ENCODE measurements around the gene PRRT1B.
"Not testable (repeated sequence)": the region's sequence is repeated elsewhere in the genome, so short reads cannot be mapped to it uniquely, and the experiment has no call there.

Gene PRRT1B

DNA sequence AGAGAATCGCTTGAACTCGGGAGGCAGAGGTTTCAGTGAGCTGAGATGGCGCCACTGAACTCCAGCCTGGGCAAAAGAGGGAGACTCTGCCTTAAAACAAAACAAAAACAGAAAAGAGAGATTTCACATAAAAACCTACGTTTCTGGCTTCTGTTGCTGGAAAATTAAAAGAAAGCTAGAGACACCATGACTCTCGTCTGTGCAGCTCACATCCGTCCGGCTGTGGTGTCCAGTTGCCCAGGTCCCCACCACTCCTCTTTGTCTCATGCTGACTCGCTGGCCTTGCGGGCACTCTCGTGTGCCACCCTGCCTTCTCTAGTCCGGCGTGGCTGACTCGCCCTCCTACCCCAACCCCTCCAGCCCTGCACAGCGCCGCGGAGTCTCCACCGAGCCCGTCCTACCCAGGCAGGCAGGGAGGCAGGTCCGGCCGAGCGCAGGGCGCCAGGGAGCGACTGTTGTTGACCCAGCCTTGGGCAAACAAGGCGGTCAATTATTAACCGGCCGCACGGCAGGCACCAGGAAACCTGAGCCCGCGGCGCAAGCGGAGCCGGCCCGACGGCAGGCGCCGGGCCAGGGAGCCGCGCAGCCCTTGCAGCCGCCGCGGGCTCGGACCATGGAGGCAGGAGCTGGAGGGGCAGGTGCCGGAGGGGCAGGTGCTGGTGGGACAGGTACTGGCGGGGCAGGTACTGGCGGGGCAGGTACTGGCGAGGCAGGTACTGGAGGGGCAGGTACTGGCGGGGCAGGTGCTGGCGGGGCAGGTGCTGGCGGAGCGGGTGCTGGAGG lies at the start of gene PRRT1B:
TSS of gene PRRT1B (plus strand) at position 521 of the 783 bp plus-strand sequence. CDS start at position 614, 93 bp downstream.
- DNase-seq = no peak

- no peak for DNase-seq
These were observed 49.5 kb upstream of the PRRT1B start for GRCh38 chr9:131495785-131496184.

DNA sequence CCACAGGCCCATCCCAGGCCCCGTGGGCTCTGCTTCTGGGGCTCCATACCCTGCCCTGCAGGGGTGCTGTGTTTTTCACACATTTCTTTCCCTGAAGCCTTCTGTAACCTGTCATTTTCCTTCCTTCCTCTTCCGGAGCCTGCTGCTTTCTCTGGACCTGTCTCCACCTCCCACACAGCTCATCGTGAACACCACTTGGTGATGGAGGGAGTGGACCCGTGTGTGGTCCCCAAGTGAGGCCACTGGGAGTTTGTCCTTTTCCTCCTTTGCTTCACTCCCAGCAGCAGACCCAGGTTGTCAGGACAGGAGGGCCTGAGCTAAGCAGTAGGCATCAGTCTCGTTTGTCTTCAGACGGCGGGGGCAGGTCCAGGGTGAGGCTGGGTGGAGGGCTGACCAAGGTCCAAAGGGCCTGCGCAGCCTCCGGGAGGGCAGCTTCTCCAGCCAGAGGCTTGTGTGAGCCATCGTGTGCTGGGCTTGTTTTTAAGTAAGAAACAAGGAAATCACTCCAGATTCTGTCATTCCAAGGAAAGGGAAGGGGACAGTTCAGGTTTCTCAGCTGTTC lies 48.4 kb upstream of the PRRT1B start:
- DNase-seq = no peak

GRCh38 chr9:131499254-131499767 lies 46.0 kb upstream of the PRRT1B start:
- no peak for DNase-seq

- DNase-seq = peak; percentile 80
These were observed 44.9 kb upstream of the PRRT1B start for GRCh38 chr9:131500377-131500776.

DNA sequence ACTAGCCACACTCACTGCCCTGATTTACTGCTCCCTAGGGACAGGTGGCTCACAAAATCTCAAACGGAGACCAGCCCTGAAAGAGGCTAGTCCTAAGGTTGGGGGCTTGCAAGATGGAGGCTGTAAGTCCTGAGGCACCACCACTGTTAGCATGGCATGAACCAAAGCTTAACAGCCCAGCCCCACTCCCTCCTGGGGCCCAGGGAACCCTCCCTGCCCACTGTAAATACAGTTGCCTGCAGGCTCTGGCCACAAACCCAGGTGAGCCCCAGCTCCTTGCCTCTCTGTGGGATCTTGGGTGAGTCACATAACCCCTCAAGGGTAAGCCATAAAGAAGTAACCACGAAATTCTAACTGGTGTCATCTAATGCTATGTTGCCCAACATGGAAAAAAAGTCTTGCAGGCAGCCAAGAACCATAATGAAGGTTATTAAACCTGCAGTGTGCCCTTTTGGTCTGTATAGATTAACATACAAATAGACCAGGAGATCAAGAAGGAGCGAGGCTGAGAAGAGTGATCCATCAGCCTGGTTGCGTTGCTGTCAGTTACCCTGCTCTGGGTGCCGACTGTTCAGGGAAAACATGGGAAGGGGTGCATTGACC lies 44.3 kb upstream of the PRRT1B start:
- DNase-seq = peak; percentile 69

- DNase-seq = peak; percentile 90
These were observed 42.3 kb upstream of the PRRT1B start, which contains the start of gene POMT1 for GRCh38 chr9:131502781-131503625. Gene POMT1, plus strand, starts transcription at chr9:131502918. Its CDS starts 1,301 bp downstream, at chr9:131504219.

GRCh38 chr9:131503626-131504465 lies 41.5 kb upstream of the PRRT1B start:
- DNase-seq = peak; percentile 81

GRCh38 chr9:131505012-131505411 lies 40.3 kb upstream of the PRRT1B start:
- no peak for DNase-seq

DNA sequence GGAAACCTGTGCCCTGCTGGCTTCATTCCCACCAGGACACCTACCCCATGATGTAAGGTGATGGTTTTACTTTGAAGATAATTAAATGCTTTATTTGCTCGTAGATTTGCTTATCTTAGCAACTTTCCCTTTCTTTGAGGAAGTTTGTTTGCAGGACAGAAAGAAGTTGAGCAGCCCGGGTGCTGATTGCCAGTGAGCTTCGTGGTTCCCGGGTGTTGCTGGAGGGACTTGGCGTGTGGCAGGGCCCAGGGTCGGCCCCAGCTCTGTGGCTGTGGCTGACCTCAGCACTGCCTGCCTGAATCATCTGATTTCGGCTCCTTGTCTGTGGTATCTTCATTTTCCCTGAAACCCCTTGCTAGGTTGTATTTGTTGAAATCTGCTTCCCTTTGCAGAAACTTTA lies 33.9 kb upstream of the PRRT1B start:
- no peak for DNase-seq

DNA sequence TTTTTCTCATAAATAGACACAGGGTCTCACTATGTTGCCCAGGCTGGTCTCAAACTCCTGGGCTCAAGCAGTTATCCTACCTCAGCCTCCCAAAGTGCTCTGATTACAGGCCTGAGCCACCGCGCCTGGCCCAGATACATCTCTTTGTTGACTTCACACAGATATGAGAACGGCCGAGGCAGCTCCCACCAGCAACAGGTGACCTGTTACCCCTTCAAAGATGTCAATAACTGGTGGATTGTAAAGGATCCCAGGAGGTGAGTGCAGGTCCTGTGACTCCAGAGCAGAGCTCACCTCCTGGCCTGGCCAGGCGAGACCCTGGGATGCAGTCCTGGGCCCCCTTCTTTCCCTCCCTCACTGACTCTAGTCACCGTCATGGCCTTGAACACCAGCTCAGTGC lies 33.4 kb upstream of the PRRT1B start:
- DNase-seq = no peak

- DNase-seq = no peak
These were observed 32.1 kb upstream of the PRRT1B start for GRCh38 chr9:131513177-131513576.

GRCh38 chr9:131515559-131516031 lies 29.7 kb upstream of the PRRT1B start:
- not testable (repeated sequence) for DNase-seq

- DNase-seq = no peak
These were observed 29.2 kb upstream of the PRRT1B start for GRCh38 chr9:131516100-131516499.

- DNase-seq = no peak
These were observed 28.4 kb upstream of the PRRT1B start for GRCh38 chr9:131516930-131517329.

- DNase-seq = no peak
These were observed 27.5 kb upstream of the PRRT1B start for GRCh38 chr9:131517761-131518190.

DNA sequence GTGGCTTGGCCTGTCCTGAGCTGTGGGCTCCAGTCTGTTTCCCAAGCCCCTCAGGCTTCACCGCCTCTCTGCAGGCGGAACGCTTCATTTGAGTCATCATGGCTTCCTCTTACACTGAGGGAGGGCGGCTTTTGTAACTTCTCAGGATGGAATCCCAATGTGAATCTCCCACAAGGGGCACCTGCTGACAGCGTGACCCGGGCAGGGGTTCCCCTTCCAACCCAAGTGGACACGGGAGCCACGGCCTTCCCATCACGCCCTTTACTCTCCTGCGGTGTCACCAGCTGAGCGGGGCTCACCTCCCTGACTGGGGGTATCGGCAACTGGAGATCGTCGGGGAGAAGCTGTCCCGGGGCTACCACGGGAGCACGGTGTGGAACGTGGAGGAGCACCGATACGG lies 26.8 kb upstream of the PRRT1B start:
- no peak for DNase-seq

DNA sequence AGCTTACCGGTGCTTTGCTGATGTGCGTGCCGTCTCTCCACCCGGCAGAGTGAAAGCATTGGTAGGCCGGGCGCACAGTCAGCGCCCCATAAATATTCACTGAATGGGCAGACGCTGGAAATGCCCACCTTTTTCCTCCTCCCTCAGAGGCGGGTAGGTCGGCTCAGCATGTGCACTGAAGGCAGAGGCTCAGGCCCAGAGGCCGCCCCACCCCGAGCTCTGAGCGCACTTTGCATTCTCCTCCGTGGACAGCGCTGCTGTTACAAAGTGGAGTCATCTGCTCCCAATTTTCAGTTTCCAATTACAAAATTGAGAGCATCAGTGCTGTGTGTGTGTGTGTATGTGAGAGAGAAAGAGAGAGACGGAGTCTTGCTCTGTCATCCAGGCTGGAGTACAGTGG lies 24.8 kb upstream of the PRRT1B start:
- no peak for DNase-seq

GRCh38 chr9:131521203-131521602 lies 24.1 kb upstream of the PRRT1B start:
- DNase-seq = no peak

- no peak for DNase-seq
These were observed 23.5 kb upstream of the PRRT1B start for GRCh38 chr9:131521822-131522221.

- DNase-seq = no peak
These were observed 22.9 kb upstream of the PRRT1B start for GRCh38 chr9:131522257-131523085.

Measured in activated naive CD4-positive, alpha-beta T cell treated with Interleukin-2 at 50 U/mL for 16 hours (primary cell).